VCaP (cell line): ENCODE results near the gene PPP1R12B.
"Not testable (repeated sequence)": the region's sequence is repeated elsewhere in the genome, so short reads cannot be mapped to it uniquely, and the experiment has no call there.

ENCODE experiments used
- H3K27ac ChIP-seq: fragments of 450-650 bp; 2 replicates; pipeline ENCODE4 v1.5.1; 2017
- CTCF ChIP-seq: fragments of 450-650 bp; conservative IDR thresholded peaks from 2 replicates; pipeline ENCODE4 v1.5.1; 2017; ENCODE audit warnings: mild to moderate bottlenecking, moderate library complexity

PPP1R12B gene

DNA sequence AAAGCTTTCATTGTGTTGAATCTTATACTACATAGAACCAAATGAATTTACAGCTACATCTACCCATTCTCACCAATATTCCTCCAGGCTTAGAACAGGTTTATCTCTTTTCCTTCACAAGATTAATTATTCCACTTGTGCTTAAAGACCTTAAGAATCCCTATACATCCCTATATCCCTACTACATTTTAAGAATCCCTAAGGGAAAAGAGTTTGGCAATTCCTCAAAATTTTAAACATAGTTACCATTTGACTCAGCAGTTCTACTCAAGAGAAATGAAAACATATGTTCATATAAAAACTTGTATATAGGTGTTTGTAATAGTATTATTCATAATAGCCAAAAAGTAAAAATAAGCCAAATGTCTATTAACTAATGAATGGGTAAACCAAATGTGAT is 140.6 kb downstream of the PPP1R12B start:
- not testable (repeated sequence) for H3K27ac ChIP-seq

DNA sequence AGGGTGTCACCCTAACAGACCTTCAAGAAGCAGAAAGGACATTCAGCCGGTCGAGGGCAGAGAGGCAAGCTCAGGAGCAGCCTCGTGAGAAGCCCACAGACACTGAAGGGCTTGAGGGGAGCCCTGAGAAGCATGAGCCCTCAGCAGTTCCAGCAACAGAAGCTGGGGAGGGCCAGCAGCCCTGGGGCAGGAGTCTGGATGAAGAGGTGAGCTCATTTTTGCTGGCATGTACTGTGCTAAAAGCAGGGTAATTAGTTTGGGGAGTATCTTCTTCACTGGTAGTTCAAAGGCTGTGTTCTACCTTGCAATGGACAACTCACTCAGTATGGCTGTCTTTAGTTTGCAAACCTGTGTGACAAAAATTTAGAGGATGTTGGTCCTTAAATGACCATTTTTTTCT is 144.6 kb downstream of the PPP1R12B start:
- H3K27ac ChIP-seq: not testable (repeated sequence)

- TF ChIP-seq CTCF: no peak
- no peak overlapping the region for H3K27ac ChIP-seq
Measured at GRCh38 chr1:202498542-202498941, 150.0 kb downstream of the PPP1R12B start.

- H3K27ac ChIP-seq: not testable (repeated sequence)
Measured at GRCh38 chr1:202499997-202500396, 151.5 kb downstream of the PPP1R12B start.

DNA sequence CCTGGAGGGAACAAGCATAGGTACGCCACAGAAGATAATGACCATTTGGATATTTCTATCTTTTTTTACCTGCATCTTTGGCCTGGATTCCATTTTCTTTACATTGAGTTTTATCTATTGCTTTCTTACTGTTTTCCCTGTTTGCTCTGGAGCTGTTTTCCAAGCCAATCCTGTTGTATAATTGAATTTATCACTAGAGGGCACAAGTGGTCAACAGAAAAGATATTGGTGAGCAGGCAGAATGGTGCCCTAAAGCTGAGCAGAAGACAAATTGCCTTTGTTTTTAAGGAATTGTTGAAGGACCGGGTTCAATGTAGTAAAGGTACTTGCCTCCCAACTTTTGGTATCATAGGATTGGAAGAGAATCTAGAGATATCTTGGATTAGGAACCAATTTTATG is 152.8 kb downstream of the PPP1R12B start:
- peak; percentile 72 for TF ChIP-seq CTCF
- peak overlapping the region; percentile 10; the same call in 1 of the 2 replicates for H3K27ac ChIP-seq

DNA sequence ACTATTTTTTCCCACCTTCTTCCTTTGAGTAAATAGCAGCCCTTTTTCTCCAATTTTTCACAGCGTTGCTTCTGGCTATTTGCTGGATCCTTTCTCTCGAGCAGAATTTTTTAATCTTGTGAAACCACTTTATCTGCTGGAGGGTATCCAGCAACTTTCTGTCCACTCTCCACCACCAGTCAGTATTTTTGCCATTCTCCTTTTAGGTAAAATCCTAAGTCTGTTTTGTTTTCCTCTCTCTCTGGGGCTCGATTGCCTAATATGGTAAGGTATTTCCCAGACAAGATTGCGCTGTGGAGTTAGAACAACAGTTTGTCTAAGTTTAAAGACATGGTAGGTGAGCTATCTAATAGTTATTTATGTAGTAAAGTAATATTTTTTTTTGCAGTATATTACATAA is 156.9 kb downstream of the PPP1R12B start:
- TF ChIP-seq CTCF: no peak
- H3K27ac ChIP-seq: peak overlapping the region; percentile 94

- peak overlapping the region; percentile 94 for H3K27ac ChIP-seq
Measured at GRCh38 chr1:202505880-202506575, 157.5 kb downstream of the PPP1R12B start.

GRCh38 chr1:202508863-202509262 is 160.4 kb downstream of the PPP1R12B start:
- H3K27ac ChIP-seq: peak overlapping the region; percentile 94
- peak; percentile 29; the same call in 1 of the 2 replicates for TF ChIP-seq CTCF

GRCh38 chr1:202513875-202514274 is 165.4 kb downstream of the PPP1R12B start:
- H3K27ac ChIP-seq: not testable (repeated sequence)

DNA sequence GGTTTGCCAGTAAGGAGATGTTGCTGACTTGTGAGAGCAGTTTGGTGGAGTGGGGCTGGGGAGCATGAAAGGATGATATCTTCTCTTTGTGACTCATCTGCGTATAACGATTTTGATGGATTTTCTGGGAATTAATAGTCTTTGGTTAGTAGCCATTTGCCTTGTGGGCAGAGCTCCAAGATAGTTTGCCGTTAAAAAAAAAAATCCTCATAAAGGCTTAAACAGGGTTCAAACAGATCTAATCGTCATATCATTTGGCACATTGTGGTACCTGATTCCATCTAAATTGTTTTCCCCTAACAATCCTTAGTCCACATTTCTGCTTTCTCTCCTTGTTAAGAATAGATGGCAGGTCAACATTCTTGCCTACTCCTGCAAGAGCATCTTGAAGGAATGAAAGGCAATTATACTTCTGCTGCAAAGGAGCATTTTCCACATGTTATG is 168.0 kb downstream of the PPP1R12B start:
- TF ChIP-seq CTCF: no peak
- peak overlapping the region; percentile 35; the same call in 1 of the 2 replicates for H3K27ac ChIP-seq

GRCh38 chr1:202517146-202517545 is 168.6 kb downstream of the PPP1R12B start:
- peak overlapping the region; percentile 35 for H3K27ac ChIP-seq

- peak overlapping the region; percentile 30; the same call in 1 of the 2 replicates for H3K27ac ChIP-seq
Measured at GRCh38 chr1:202518180-202518579, 169.7 kb downstream of the PPP1R12B start.

- H3K27ac ChIP-seq: peak overlapping the region; percentile 31; the same call in 1 of the 2 replicates
Measured at GRCh38 chr1:202518905-202519304, 170.4 kb downstream of the PPP1R12B start.

- H3K27ac ChIP-seq: peak overlapping the region; percentile 31
Measured at GRCh38 chr1:202520129-202520856, 171.8 kb downstream of the PPP1R12B start.

- H3K27ac ChIP-seq: peak overlapping the region; percentile 31; the same call in 1 of the 2 replicates
Measured at GRCh38 chr1:202520857-202521216, 172.3 kb downstream of the PPP1R12B start.
